HepG2 (cell line): ENCODE results near the gene CPVL. TPM values are rescaled to one million over a fixed set of nuclear protein-coding genes. Genes with fewer than 3 reads are reported as not detected.

ENCODE experiments used
- AFF4 ChIP-seq: sonication (generic); formaldehyde crosslinking; IDR thresholded peaks from 2 replicates; pipeline ENCODE4 v1.4.0; 2020; ENCODE audit warnings: missing genetic modification reagents
- KMT2A ChIP-seq: sonication (generic); formaldehyde crosslinking; IDR thresholded peaks from 2 replicates; pipeline ENCODE4 v1.4.0; 2020; ENCODE audit warnings: missing genetic modification reagents
- MLLT10 ChIP-seq: sonication (generic); formaldehyde crosslinking; IDR thresholded peaks from 2 replicates; pipeline ENCODE4 v1.4.0; 2020; ENCODE audit warnings: missing genetic modification reagents
- MYPOP ChIP-seq: sonication (generic); formaldehyde crosslinking; IDR thresholded peaks from 2 replicates; pipeline ENCODE4 v1.8.1; 2023; ENCODE audit warnings: mild to moderate bottlenecking, moderate library complexity, missing genetic modification reagents
- NFAT5 ChIP-seq: sonication (generic); formaldehyde crosslinking; IDR thresholded peaks from 2 replicates; pipeline ENCODE4 v1.4.0; 2020; ENCODE audit warnings: missing genetic modification reagents
- NFRKB ChIP-seq: fragments of 450-650 bp; IDR thresholded peaks from 2 replicates; pipeline ENCODE4 v1.6.1; 2017
- SOX13 ChIP-seq, 3 experiments: fragments of 450-650 bp in 1 of 3; sonication (generic) in 1 of 3; formaldehyde crosslinking in 1 of 3; IDR thresholded peaks in 2 of 3; conservative IDR thresholded peaks in 1 of 3; 2 replicates each; pipeline versions ENCODE4 v1.5.0 to v1.6.1; 2016 to 2020; ENCODE audit warnings: antibody characterized with exemption in 1 of 3, mild to moderate bottlenecking in 1 of 3, missing compliant biosample characterization in 1 of 3, missing genetic modification reagents in 1 of 3, moderate library complexity in 1 of 3
- SYNCRIP ChIP-seq: fragments of 200-400 bp; formaldehyde crosslinking; IDR thresholded peaks from 2 replicates; pipeline ENCODE4 v1.6.1; 2018; ENCODE audit warnings: mild to moderate bottlenecking, low read depth, low read length; ENCODE audit not compliant: insufficient read depth
- TIGD3 ChIP-seq: sonication (generic); formaldehyde crosslinking; IDR thresholded peaks from 2 replicates; pipeline ENCODE4 v1.5.1; 2020; ENCODE audit warnings: mild to moderate bottlenecking, missing genetic modification reagents, borderline replicate concordance
- ZBTB7B ChIP-seq: sonication (generic); formaldehyde crosslinking; IDR thresholded peaks from 2 replicates; pipeline ENCODE4 v1.4.0; 2020; ENCODE audit warnings: missing genetic modification reagents
- ZBTB8A ChIP-seq: sonication (generic); formaldehyde crosslinking; IDR thresholded peaks from 2 replicates; pipeline ENCODE4 v1.4.0; 2020; ENCODE audit warnings: mild to moderate bottlenecking, low read depth, missing genetic modification reagents, borderline replicate concordance
- ZNF232 ChIP-seq: sonication (generic); formaldehyde crosslinking; IDR thresholded peaks from 2 replicates; pipeline ENCODE4 v1.4.0; 2020; ENCODE audit warnings: missing genetic modification reagents, borderline replicate concordance
- ZSCAN30 ChIP-seq: sonication (generic); formaldehyde crosslinking; IDR thresholded peaks from 2 replicates; pipeline ENCODE4 v1.5.0; 2020; ENCODE audit warnings: mild to moderate bottlenecking, missing genetic modification reagents
- polyA plus RNA-seq, 8 experiments: library from polyadenylated mRNA; depleted of rRNA in 3 of 8; stranded (reverse) in 7 of 8; unstranded in 1 of 8; fragments of >200 nt; fragmentation: Illumina TruSeq in 4 of 8; extraction: Trizol in 4 of 8; gene quantifications; 2 replicates each; pipeline versions ENCODE4 v1.2.1 to v1.2.3, GENCODE V29; 2011 to 2016; ENCODE audit warnings: low read depth in 4 of 8, missing spikeins in 1 of 8, mixed read lengths in 1 of 8; ENCODE audit not compliant: insufficient read depth in 1 of 8
- total RNA-seq, 5 experiments: library from RNA; depleted of rRNA; stranded (reverse); fragments of >200 nt; fragmentation: Illumina TruSeq; extraction: Trizol; gene quantifications; 2 replicates each; pipeline ENCODE4 v1.2.3, GENCODE V29; 2016; ENCODE audit warnings: low read depth in 1 of 5

The CPVL gene
- total and polyA plus RNA-seq, 2 of the 13 experiments (the other 11 are each of a cell fraction or from before 2014, with no cell fraction given), result 59.2 to 294 TPM

GRCh38 chr7:29190349-29191045, 44.2 kb upstream of the CPVL start (continued):
- no peak for TF ChIP-seq AFF4 (CRISPR knock-in tag)
- TF ChIP-seq ZSCAN30 (CRISPR knock-in tag), result no peak
- peak; percentile 49; the same call in 1 of the 2 replicates for TF ChIP-seq MYPOP (CRISPR knock-in tag)
- TF ChIP-seq MLLT10 (CRISPR knock-in tag), result no peak
- TF ChIP-seq SOX13 (IDR thresholded peaks at IDR 0.05), result peak; percentile 78
- peak in 1 of 2 experiments; percentile 88; a peak in 2 of 4 replicates for TF ChIP-seq SOX13 (CRISPR knock-in tag; conservative IDR thresholded peaks at IDR 0.05 in 1 of 2, IDR thresholded peaks at IDR 0.05 in 1 of 2)
- no peak for TF ChIP-seq ZBTB8A (CRISPR knock-in tag)
- TF ChIP-seq SYNCRIP, result no peak
- no peak for TF ChIP-seq TIGD3 (CRISPR knock-in tag)
- no peak for TF ChIP-seq KMT2A (CRISPR knock-in tag)
- TF ChIP-seq NFRKB, result no peak
- no peak for TF ChIP-seq NFAT5 (CRISPR knock-in tag)
- TF ChIP-seq ZNF232 (CRISPR knock-in tag), result no peak
- no peak; the same call in 1 of the 2 replicates for TF ChIP-seq ZBTB7B (CRISPR knock-in tag)
